Activated T-cell treated with anti-CD3 and anti-CD28 coated beads, Interleukin-2, amount 50 U/mL, for 24 hours (primary cell): Measurements from ENCODE around the gene HSP90AB1.

Experiments used
- DNase-seq: peaks from one replicate; pipeline ENCODE4 v3.0.0-alpha.2; 2020
- H3K27ac Mint-ChIP-seq: 2 replicates; pipeline ENCODE4 v1.8.0; 2020; ENCODE audit warnings: mild to moderate bottlenecking, mixed read lengths
- H3K27me3 Mint-ChIP-seq: 2 replicates; pipeline ENCODE4 v1.8.0; 2020; ENCODE audit warnings: mixed read lengths
- H3K36me3 Mint-ChIP-seq: 2 replicates; pipeline ENCODE4 v1.8.0; 2020; ENCODE audit warnings: low read depth, mixed read lengths
- H3K4me1 Mint-ChIP-seq: 2 replicates; pipeline ENCODE4 v1.8.0; 2020; ENCODE audit warnings: low read depth, mixed read lengths
- H3K4me3 Mint-ChIP-seq: 2 replicates; pipeline ENCODE4 v1.8.0; 2020; ENCODE audit warnings: mild to moderate bottlenecking, moderate library complexity, mixed read lengths
- H3K9me3 Mint-ChIP-seq: 2 replicates; pipeline ENCODE4 v1.8.0; 2020; ENCODE audit warnings: mixed read lengths

Gene HSP90AB1

GRCh38 chr6:44219053-44219814 lies 27.7 kb upstream of the HSP90AB1 start:
- H3K27ac Mint-ChIP-seq = no peak overlapping the region
- peaks cover 27% of the 10 kb centered on the region for H3K27me3 Mint-ChIP-seq
- H3K4me3 Mint-ChIP-seq = peak overlapping the region; percentile 35
- H3K36me3 Mint-ChIP-seq = peaks cover 5% of the 10 kb centered on the region
- peak; percentile 60 for DNase-seq
- peaks cover 35% of the 10 kb centered on the region for H3K4me1 Mint-ChIP-seq
- H3K9me3 Mint-ChIP-seq = no peaks in the 10 kb centered on the region

GRCh38 chr6:44219815-44220784 lies 26.8 kb upstream of the HSP90AB1 start:
- Mint-ChIP-seq H3K4me1 (peaks cover 44% of the 10 kb centered on the region), H3K27me3 (peaks cover 27% of the 10 kb centered on the region), H3K4me3 (no peak overlapping the region), H3K36me3 (peaks cover 13% of the 10 kb centered on the region), H3K9me3 (no peaks in the 10 kb centered on the region), H3K27ac (no peak overlapping the region)
- no peak for DNase-seq

GRCh38 chr6:44220913-44221290 lies 26.0 kb upstream of the HSP90AB1 start:
- peaks cover 49% of the 10 kb centered on the region for H3K4me1 Mint-ChIP-seq

GRCh38 chr6:44221291-44221960 lies 25.5 kb upstream of the HSP90AB1 start:
- Mint-ChIP-seq H3K36me3 (peaks cover 24% of the 10 kb centered on the region), H3K9me3 (no peaks in the 10 kb centered on the region), H3K27me3 (peaks cover 23% of the 10 kb centered on the region), H3K4me1 (peaks cover 53% of the 10 kb centered on the region), H3K27ac (peak overlapping the region; percentile 69), H3K4me3 (no peak overlapping the region)
- peak; percentile 78 for DNase-seq

More at GRCh38 chr6:44220913-44221290, 26.0 kb upstream of the HSP90AB1 start:
- H3K9me3 Mint-ChIP-seq = no peaks in the 10 kb centered on the region
- H3K27ac Mint-ChIP-seq = peak overlapping the region; percentile 69
- H3K4me3 Mint-ChIP-seq = no peak overlapping the region
- peaks cover 27% of the 10 kb centered on the region for H3K27me3 Mint-ChIP-seq
- no peak for DNase-seq
- H3K36me3 Mint-ChIP-seq = peaks cover 19% of the 10 kb centered on the region

- H3K36me3 Mint-ChIP-seq = peaks cover 28% of the 10 kb centered on the region
- DNase-seq = no peak
- peaks cover 18% of the 10 kb centered on the region for H3K27me3 Mint-ChIP-seq
- H3K4me3 Mint-ChIP-seq = no peak overlapping the region
- H3K9me3 Mint-ChIP-seq = no peaks in the 10 kb centered on the region
- H3K4me1 Mint-ChIP-seq = peaks cover 54% of the 10 kb centered on the region
- H3K27ac Mint-ChIP-seq = no peak overlapping the region
Observed at GRCh38 chr6:44221961-44222335, 25.0 kb upstream of the HSP90AB1 start.

GRCh38 chr6:44222486-44223318 lies 24.2 kb upstream of the HSP90AB1 start:
- no peak for DNase-seq
- Mint-ChIP-seq H3K27me3 (peaks cover 16% of the 10 kb centered on the region), H3K27ac (peak overlapping the region; percentile 80), H3K9me3 (no peaks in the 10 kb centered on the region), H3K4me3 (peak overlapping the region; percentile 90), H3K4me1 (peaks cover 54% of the 10 kb centered on the region), H3K36me3 (peaks cover 35% of the 10 kb centered on the region)

GRCh38 chr6:44223319-44224028 lies 23.4 kb upstream of the HSP90AB1 start, which contains the start of gene SLC29A1:
TSS of gene SLC29A1 (plus strand) at chr6:44223595. CDS start at chr6:44227314, 3,719 bp downstream.
- H3K4me3 Mint-ChIP-seq = peak within 1 kb of the TSS; percentile 90
- peaks cover 52% of the 10 kb centered on the region for H3K4me1 Mint-ChIP-seq
- peaks cover 10% of the 10 kb centered on the region for H3K27me3 Mint-ChIP-seq
- H3K27ac Mint-ChIP-seq = peak within 1 kb of the TSS; percentile 87
- DNase-seq = peak; percentile 92
- no peaks in the 10 kb centered on the region for H3K9me3 Mint-ChIP-seq
- H3K36me3 Mint-ChIP-seq = peaks cover 43% of the 10 kb centered on the region

- peaks cover 47% of the 10 kb centered on the region for H3K4me1 Mint-ChIP-seq
- no peak for DNase-seq
- H3K27ac Mint-ChIP-seq = peak overlapping the region; percentile 87
- H3K27me3 Mint-ChIP-seq = peaks cover 4% of the 10 kb centered on the region
- H3K4me3 Mint-ChIP-seq = peak overlapping the region; percentile 90
- peaks cover 51% of the 10 kb centered on the region for H3K36me3 Mint-ChIP-seq
- H3K9me3 Mint-ChIP-seq = no peaks in the 10 kb centered on the region
Observed at GRCh38 chr6:44224029-44224964, 22.6 kb upstream of the HSP90AB1 start.

- peak overlapping the region; percentile 87 for H3K27ac Mint-ChIP-seq
- no peak for DNase-seq
- peak overlapping the region; percentile 90 for H3K4me3 Mint-ChIP-seq
- no peaks in the 10 kb centered on the region for H3K9me3 Mint-ChIP-seq
- peaks cover 57% of the 10 kb centered on the region for H3K36me3 Mint-ChIP-seq
- H3K27me3 Mint-ChIP-seq = peaks cover 2% of the 10 kb centered on the region
- peaks cover 43% of the 10 kb centered on the region for H3K4me1 Mint-ChIP-seq
Observed at GRCh38 chr6:44224965-44225305, 22.0 kb upstream of the HSP90AB1 start.

- Mint-ChIP-seq H3K4me1 (peaks cover 41% of the 10 kb centered on the region), H3K9me3 (no peaks in the 10 kb centered on the region), H3K27ac (no peak overlapping the region), H3K4me3 (peak overlapping the region; percentile 90), H3K36me3 (peaks cover 66% of the 10 kb centered on the region), H3K27me3 (no peaks in the 10 kb centered on the region)
- DNase-seq = no peak
Observed at GRCh38 chr6:44225579-44226325, 21.1 kb upstream of the HSP90AB1 start.

GRCh38 chr6:44226368-44227147 lies 20.3 kb upstream of the HSP90AB1 start:
- no peak for DNase-seq
- peak overlapping the region; percentile 90 for H3K4me3 Mint-ChIP-seq
- no peaks in the 10 kb centered on the region for H3K27me3 Mint-ChIP-seq
- H3K4me1 Mint-ChIP-seq = peaks cover 35% of the 10 kb centered on the region
- H3K9me3 Mint-ChIP-seq = no peaks in the 10 kb centered on the region
- H3K27ac Mint-ChIP-seq = no peak overlapping the region
- peaks cover 74% of the 10 kb centered on the region for H3K36me3 Mint-ChIP-seq
